Renal cortical epithelial cell (primary cell): Measurements from ENCODE around the gene FCRLA. TPM values are rescaled to one million over a fixed set of nuclear protein-coding genes. Genes with fewer than 3 reads are reported as not detected.
A peak's percentile ranks its signal among the peaks of the same experiment; 100 is the strongest.

Experiments
- DNase-seq: peaks from one replicate; pipeline ENCODE4 v3.0.0-alpha.2; 2011; ENCODE audit warnings: low read depth
- total RNA-seq: library from RNA; depleted of rRNA; stranded (reverse); fragments of >200 nt; gene quantifications from 2 replicates; pipeline ENCODE4 v1.2.3, GENCODE V29; 2014

FCRLA gene
- total RNA-seq, 1 donor from 2014 or later = not detected

GRCh38 chr1:161731981-161732718 is 25.1 kb downstream of the FCRLA start:
- DNase-seq = no peak

- DNase-seq = peak; percentile 93
Measured at GRCh38 chr1:161733526-161733925, 26.5 kb downstream of the FCRLA start.

- no peak for DNase-seq
Measured at GRCh38 chr1:161735837-161736236, 28.8 kb downstream of the FCRLA start.

- DNase-seq = no peak
Measured at GRCh38 chr1:161736335-161736969, 29.4 kb downstream of the FCRLA start.

GRCh38 chr1:161737625-161738024 is 30.6 kb downstream of the FCRLA start:
- DNase-seq = no peak

GRCh38 chr1:161738627-161739287 is 31.7 kb downstream of the FCRLA start:
- peak; percentile 78 for DNase-seq

GRCh38 chr1:161739865-161740566 is 33.0 kb downstream of the FCRLA start:
- DNase-seq = no peak

- DNase-seq = no peak
Measured at GRCh38 chr1:161740921-161741320, 33.9 kb downstream of the FCRLA start.

GRCh38 chr1:161743231-161743630 is 36.2 kb downstream of the FCRLA start:
- no peak for DNase-seq

GRCh38 chr1:161747801-161748200 is 40.8 kb downstream of the FCRLA start:
- DNase-seq = no peak

GRCh38 chr1:161749509-161750407 is 42.7 kb downstream of the FCRLA start, which contains the start of gene DUSP12:
Gene DUSP12 (plus strand): TSS chr1:161749786. CDS start chr1:161749802, 16 bp downstream.
- peak; percentile 91 for DNase-seq

GRCh38 chr1:161763522-161764098 is 56.6 kb downstream of the FCRLA start:
- DNase-seq = peak; percentile 30

Other genes with a start within 250 kb of the FCRLA start
- 0.15 TPM in 1 of 2 replicates, not detected in the other for gene FCGR2A, start 201.8 kb upstream of the FCRLA start, total RNA-seq
- gene HSPA6, start 182.7 kb upstream of the FCRLA start, total RNA-seq = 0.17 and 0.25 TPM in 2 replicates
- not detected in 2 replicates for gene FCGR3A, start 157.4 kb upstream of the FCRLA start, total RNA-seq
- gene FCGR3B, start 76.1 kb upstream of the FCRLA start, total RNA-seq = not detected in 2 replicates
- gene FCGR2B, start 44.1 kb upstream of the FCRLA start, total RNA-seq = not detected in 2 replicates
- gene FCRLB, start 14.3 kb downstream of the FCRLA start, total RNA-seq = 1.1 and 1.9 TPM in 2 replicates
- 30.0 and 37.9 TPM in 2 replicates for gene DUSP12, start 42.6 kb downstream of the FCRLA start, total RNA-seq
- 35.1 and 42.8 TPM in 2 replicates for gene ATF6, start 59.1 kb downstream of the FCRLA start, total RNA-seq